Measurements from ENCODE around the gene ZSCAN18. TPM values are rescaled to one million over a fixed set of nuclear protein-coding genes. Genes with fewer than 3 reads are reported as not detected.

Gene ZSCAN18
- total RNA-seq, 2 experiments from 2014 or later = not detected

DNA sequence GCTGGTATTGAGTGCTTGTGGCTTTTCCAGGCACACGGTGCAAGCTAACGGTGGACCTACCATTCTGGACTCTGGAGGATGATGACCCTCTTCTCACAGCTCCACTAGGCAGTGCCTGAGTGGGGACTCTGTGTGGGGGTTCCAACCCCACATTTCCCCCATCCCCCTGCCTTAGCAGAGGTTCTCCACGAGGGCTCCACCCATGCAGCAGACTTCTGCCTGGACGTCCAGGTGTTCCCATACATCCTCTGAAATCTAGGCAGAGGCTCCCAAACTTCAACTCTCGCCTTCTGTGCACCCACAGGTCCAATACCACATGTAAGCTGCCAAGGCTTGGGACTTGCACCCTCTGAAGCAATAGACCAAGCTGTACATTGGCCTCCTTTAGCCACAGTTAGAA is 25.3 kb upstream of the ZSCAN18 start:
- Histone ChIP-seq H3K36me3 (ENCODE audit: insufficient read depth, low read length) (0 out of 2 replicates have a peak, but pooled peaks cover under 1% of the 10 kb centered on the region), H3K4me3 (ENCODE audit: low read depth, low read length, poor library complexity, severe bottlenecking) (no peak overlapping the region), H3K4me2 (ENCODE audit: low read length) (no peak overlapping the region), H4K20me1 (ENCODE audit: insufficient read depth, low read length) (no peaks in the 10 kb centered on the region), H3K79me2 (ENCODE audit: insufficient read depth, low read depth, low read length) (no peaks in the 10 kb centered on the region), H3K27ac (ENCODE audit: low read depth, low read length, poor library complexity, severe bottlenecking) (no peak overlapping the region), H3K9me2 (ENCODE audit: insufficient read depth, low read length) (no peaks in the 10 kb centered on the region), H2AFZ (ENCODE audit: low read length) (no peak overlapping the region), H3K9me3 (ENCODE audit: low read length) (peaks cover 17% of the 10 kb centered on the region), H3K4me1 (ENCODE audit: insufficient read depth, low read length, poor library complexity, severe bottlenecking) (no peaks in the 10 kb centered on the region)
- no TSS peak for BruUV-seq (replicated peaks)
- no peak for TF ChIP-seq EZH2phosphoT487 (IDR thresholded peaks at IDR 0.05; ENCODE audit: borderline replicate concordance, low read depth, low read length)
- TF ChIP-seq, protein P1, sequence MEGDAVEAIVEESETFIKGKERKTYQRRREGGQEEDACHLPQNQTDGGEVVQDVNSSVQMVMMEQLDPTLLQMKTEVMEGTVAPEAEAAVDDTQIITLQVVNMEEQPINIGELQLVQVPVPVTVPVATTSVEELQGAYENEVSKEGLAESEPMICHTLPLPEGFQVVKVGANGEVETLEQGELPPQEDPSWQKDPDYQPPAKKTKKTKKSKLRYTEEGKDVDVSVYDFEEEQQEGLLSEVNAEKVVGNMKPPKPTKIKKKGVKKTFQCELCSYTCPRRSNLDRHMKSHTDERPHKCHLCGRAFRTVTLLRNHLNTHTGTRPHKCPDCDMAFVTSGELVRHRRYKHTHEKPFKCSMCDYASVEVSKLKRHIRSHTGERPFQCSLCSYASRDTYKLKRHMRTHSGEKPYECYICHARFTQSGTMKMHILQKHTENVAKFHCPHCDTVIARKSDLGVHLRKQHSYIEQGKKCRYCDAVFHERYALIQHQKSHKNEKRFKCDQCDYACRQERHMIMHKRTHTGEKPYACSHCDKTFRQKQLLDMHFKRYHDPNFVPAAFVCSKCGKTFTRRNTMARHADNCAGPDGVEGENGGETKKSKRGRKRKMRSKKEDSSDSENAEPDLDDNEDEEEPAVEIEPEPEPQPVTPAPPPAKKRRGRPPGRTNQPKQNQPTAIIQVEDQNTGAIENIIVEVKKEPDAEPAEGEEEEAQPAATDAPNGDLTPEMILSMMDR (conservative IDR thresholded peaks at IDR 0.05; ENCODE audit: low read length) = no peak
- intact Hi-C loops (cut with micrococcal nuclease; ENCODE audit: unreplicated experiment) = no loop called here
- POLR2A ChIA-PET = interaction anchor here (0.6 kb wide), 1 partner anchor 36 kb away, joined by 4 read pairs; no protein-coding TSS in a partner anchor
- CTCF ChIA-PET (ENCODE audit: unreplicated experiment) = interaction anchor here (0.5 kb wide), 1 partner anchor 1983 kb away, joined by 3 read pairs; no protein-coding TSS in a partner anchor
- DNase-seq (ENCODE audit: low spot score) = peak; percentile 16

DNA sequence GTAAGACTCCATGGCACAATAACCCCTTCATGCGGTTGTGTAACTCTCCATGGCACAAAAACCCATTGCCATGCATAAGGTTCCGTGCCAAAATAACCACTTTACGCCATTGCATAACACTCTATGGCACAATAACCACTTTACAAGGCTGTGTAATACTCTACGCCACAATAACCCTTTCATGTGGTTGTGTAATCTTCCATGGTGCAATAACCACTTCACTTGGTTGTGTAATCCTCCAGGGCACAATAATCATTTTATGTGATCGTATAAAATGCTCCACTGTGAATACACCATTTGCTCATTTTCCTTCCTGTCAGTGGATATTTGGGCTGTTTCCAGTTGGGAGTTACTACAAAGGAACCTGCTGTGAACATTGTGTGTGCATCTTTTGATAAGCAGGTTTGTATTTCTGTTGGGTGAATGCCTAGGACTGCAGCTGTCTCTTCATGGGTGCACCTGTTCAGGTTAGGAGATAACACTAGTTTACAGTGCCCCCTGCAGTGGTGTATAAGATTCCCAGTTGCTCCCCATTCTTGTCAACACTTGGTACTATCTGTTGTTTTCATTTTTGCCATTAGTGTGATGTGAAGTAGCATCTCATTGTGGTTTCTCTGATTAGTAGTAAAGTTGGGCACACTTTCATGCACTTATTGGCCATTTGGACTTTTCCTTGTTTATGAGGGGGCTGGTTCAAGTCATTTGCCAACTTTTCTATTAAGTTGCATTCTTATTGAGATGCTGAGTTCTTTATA is 21.1 kb upstream of the ZSCAN18 start:
- Histone ChIP-seq H3K4me3 (ENCODE audit: low read depth, low read length, poor library complexity, severe bottlenecking) (no peak overlapping the region), H2AFZ (ENCODE audit: low read length) (no peak overlapping the region), H3K36me3 (ENCODE audit: insufficient read depth, low read length) (no peaks in the 10 kb centered on the region), H3K4me2 (ENCODE audit: low read length) (no peak overlapping the region), H3K4me1 (ENCODE audit: insufficient read depth, low read length, poor library complexity, severe bottlenecking) (no peaks in the 10 kb centered on the region), H3K27ac (ENCODE audit: low read depth, low read length, poor library complexity, severe bottlenecking) (no peak overlapping the region), H3K9me2 (ENCODE audit: insufficient read depth, low read length) (no peaks in the 10 kb centered on the region), H4K20me1 (ENCODE audit: insufficient read depth, low read length) (no peaks in the 10 kb centered on the region), H3K9me3 (ENCODE audit: low read length) (peaks cover 11% of the 10 kb centered on the region; the same call in 1 of the 2 replicates), H3K79me2 (ENCODE audit: insufficient read depth, low read depth, low read length) (no peaks in the 10 kb centered on the region)
- BruUV-seq (replicated peaks) = no TSS peak
- DNase-seq (ENCODE audit: low spot score) = no peak
- no peak for TF ChIP-seq EZH2phosphoT487 (IDR thresholded peaks at IDR 0.05; ENCODE audit: borderline replicate concordance, low read depth, low read length)
- TF ChIP-seq, protein P1 (conservative IDR thresholded peaks at IDR 0.05; ENCODE audit: low read length) = no peak
- ChIA-PET CTCF (ENCODE audit: unreplicated experiment) (no interaction called here), POLR2A (no interaction called here)
- intact Hi-C loops (cut with micrococcal nuclease; ENCODE audit: unreplicated experiment) = no loop called here

Data from OCI-LY7 (cell line).